ENCODE measurements around the gene KLRK1.
"Not testable (repeated sequence)": the region's sequence is repeated elsewhere in the genome, so short reads cannot be mapped to it uniquely, and the experiment has no call there.

The KLRK1 gene

DNA sequence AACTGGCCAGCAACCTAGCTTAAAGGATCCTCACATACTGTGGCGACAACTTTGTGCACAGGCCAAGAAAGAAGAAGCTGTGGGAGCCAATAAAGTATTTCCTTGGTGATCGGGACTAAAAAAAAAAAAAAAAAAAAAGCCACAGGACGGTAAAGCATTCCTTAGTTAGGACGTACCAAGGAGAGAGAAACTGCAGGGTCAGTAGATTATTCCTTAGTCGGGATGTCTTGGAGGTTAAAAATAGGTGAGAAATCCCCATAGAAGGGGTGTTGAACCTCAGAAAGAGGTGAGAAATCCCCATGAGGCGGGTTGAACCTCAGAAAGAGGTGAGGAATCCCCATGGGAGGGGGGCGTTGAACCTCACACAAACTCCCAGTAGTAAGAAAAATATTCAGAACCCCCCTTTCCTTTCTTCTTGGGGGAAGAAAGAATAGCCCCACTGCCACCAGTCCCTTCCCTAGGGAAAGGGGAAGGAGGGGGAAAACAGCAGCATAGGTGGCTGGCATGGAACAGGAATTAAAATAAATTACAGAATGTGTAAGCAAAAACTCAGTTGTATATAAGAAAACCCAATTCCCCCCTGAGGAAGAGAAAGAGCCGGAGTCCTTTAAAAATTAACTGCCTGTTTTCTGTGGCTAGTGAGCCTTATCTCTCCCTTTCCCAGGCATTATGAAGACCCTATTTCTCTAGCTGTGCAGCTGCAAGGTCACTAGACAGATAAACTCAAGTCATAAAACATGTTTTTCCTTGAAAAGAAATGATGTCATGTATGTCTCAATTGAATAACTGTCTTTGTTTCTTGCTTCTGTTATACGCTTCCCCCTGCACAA, 26.8 kb downstream of the KLRK1 start:
- DNase-seq, result no peak

DNA sequence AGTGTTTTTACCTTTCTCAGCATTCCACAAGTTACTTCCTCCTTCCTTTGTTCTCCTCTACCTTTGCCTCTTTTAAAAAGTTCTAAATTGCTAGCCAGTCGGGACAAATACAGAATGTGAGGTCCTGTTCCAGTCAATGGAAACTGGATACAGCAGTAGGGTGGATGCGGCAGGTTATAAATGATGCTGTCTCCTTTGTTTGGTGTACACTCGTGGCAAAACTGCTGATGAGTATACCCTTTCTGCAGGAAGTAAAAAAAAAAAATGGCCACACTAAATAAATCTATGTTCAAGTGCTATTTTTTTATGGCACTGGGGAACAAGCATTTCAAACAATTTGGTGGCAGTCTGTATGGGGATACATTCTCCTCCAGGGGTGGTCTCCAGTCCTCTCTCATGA, 27.5 kb downstream of the KLRK1 start:
- DNase-seq, result no peak

DNA sequence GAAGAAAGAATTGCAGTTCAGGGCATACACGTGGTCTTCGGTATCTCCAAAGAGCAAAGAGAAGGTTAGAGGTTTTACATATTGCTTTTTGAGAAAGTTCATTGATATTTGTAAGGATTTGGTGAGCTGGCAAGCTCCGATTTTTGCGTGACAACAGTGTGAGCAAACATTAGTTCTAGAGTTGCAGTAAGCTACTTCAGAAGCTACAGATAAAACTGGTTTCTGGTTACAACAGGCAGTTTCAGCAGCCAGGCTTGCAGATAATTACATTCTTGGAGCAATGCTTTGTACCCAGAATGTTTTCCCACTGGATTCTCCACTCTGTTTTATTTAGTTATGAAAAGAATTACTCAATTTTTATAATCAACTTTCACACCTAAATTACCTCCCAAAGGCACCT, 28.2 kb downstream of the KLRK1 start:
- DNase-seq, result no peak

DNA sequence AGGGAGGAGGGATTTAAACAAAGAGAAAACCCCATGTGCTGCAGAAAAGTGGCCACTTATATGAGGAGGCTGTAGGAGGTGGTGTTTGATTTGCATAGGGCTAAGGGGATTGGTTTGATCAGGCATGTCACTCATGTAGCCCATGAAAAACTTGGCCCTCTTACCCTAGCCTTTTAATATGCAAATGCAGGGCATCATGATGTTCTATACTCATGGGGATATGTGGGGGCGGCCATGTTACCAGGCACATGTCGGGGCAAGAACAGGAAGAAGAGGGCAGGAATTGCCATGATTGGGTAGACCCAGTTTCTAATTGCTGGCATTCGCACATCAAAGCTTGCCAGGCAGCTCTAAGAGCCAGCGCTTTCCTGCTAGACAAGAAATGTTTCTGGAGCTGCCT, 28.8 kb downstream of the KLRK1 start:
- DNase-seq, result no peak

DNA sequence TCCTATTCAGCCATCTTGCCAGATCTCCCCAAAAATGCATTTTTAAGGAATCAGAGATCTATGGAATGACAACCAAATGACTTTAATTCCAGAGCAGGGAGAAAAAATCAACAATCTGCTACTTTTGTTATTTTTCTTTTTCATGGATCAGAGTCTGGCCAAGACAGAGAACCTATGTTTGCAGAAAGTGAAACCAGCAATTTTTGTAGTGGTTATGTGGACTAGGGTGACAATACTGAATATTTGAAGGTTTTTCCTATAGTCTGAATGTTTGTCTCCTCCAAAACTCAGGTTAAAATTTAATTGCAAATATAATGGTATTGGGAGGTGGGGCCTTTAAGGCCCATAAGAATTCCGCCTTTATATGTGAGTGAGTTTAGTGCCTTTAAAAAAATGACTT, 30.9 kb downstream of the KLRK1 start:
- DNase-seq, result no peak

DNA sequence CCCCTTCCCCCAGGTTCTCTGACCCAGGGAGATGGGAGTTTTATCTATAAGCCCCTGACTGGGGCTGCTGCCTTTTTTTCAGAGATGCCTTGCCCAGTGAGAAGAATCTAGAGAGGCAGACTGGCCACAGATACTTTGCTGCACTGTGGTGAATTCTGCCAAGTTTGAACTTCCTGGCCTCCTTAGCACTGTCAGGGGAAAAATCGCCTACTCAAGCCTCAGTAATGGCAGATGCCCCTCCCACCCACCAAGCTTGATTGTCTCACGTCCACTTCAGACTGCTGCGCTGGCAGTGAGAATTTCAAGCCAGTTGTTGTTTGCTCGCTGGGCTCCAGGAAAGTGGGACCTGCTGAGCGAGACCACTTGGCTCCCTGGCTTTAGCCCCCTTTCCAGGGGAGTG, 31.7 kb downstream of the KLRK1 start:
- no peak for DNase-seq

DNA sequence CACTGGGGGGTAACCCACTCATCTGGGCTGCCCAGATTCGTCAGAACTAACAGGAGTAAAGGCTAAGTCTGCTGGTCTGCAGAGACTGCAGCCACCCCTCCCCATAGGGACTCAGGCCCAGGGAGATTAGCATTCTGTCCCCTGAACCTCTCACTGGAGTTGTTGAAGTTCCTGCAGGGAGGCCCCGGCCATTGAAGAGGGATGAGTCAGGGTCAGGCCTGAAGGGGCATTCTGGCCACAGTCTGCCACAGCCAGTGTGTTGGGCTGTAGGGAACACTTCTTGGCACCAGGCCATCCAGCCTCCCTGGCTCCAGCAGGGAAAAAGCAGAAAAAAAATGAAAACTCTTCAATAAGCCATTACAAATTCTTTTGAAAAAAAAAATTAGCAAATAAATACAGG, 35.3 kb downstream of the KLRK1 start:
- no peak for DNase-seq

DNA sequence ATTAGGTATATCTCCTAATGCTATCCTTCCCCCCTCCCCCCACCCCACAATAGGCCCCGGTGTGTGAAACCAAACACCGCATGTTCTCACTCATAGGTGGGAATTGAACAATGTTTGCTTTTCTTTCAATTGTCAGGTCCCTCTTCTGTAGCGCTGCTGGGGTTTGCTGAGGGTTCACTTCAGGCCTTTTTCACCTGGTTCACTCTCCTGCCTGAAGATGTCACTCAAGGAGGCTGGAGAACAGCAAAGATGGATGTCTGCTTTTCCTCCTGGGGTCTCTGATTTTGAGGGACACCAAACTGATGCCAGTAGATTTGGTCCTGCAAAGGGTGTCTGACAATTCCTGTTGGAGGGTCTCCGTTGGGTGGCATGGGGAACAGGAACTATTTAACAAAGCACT, 35.8 kb downstream of the KLRK1 start:
- DNase-seq, result no peak

DNA sequence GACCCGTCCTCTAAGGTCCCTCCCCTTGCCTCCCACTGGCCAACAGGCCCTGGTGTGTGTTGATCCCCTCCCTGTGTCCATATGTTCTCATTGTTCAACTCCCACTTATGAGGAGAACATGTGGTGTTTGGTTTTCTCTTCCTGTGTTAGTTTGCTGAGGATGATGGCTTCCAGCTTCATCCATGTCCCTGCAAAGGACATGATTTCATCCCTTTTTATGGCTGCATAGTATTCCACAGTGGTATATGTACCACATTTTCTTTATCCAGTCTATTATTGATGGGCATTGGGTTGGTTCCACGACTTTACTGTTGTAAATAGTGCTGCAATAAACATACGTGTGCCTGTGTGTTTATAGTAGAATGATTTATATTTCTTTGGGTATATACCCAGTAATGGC, 38.4 kb downstream of the KLRK1 start:
- not testable (repeated sequence) for DNase-seq

DNA sequence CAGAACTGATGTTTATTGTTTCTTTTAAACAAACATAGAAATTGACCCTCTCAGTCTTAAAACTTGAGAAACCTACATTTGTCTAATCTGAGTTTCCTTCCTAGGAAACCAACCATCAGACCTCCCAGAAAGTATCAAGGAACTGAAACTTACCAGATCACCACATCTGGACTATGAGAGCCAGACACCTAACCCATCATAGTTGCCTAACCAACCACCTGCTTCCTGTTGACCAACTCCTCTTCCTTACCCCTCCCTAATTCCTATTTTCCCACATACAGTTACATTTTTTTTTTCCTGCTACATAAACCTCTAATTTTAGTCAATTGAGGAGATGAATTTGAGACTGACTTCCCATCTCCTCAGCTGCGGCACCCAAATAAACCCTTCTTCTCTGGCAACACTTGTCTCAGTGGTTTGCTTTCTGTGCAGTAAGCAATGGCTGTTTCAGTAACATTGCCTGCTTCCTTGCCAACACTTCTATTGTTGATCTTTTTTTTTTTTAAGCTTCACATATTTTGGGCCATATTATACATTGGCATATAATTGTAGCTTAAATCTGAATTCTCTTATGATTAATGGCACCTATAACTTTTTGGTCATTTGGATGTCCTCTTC, 47.8 kb downstream of the KLRK1 start:
- no peak for DNase-seq

DNA sequence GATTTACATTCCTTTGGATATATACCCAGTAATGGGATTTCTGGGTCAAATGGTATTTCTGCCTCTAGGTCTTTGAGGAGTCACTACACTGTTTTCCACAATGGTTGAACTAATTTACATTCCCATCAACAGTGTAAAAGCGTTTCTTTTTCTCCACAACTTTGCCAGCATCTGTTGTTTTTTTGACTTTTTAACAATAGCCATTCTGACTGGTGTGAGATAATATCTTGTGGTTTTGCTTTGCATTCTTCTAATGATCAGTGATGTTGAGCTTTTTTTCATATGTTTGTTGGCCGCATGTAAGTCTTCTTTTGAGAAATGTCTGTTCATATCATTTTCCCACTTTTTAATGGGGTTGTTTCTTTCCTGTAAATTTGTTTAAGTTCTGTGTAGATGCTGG, 48.9 kb downstream of the KLRK1 start:
- not testable (repeated sequence) for DNase-seq

DNA sequence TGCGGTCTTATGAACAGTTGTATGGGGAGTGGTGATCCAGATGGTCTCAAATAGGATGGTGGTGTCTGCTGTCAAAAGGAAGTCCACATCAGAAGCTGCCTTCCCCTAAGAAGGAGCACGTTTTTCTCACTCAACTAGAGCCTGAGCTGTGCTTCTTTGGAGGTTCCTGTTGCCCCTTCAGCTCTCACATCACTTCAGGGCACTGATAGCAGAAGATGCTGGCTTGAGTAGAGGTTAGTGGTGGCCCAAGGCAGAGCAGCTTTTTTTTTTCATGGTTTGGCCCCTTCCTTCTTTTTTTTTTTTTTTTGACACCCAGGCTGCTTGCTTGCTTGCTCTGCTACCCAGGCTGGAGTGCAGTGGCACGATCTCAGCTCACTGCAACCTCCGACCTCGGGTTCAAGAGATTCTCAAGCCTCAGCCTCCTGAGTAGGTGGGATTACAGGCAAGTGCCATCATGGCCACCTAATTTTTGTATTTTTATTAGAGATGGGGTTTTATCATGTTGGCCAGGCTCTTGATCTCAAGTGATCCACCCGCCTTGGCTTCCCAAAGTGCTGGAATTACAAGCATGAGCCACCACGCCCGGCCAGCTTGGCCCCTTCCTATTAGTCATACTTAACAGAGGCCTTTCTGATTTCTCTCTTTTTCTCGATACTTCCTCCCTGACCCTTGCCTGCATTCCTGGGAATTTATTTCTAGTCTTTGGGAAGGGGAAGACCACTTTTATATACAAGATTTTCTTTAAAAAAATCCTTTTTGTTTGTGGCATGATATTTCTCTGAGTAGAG, 50.6 kb downstream of the KLRK1 start:
- DNase-seq, result no peak

DNA sequence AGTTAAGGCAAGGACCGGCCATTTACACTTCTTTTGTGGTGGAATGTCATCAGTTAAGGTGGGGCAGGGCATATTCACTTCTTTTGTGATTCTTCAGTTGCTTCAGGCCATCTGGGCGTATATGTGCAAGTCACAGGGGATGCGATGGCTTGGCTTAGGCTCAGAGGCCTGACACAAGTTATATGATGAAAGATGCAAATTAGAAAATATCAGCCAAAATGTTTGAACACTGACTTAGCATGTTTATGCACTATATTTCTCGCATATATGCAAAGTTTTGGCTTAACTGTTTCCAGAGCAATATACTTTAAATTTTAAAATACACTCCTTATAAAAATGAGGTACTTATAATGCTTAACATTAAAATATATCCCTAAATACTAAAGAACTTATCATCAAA, 51.4 kb downstream of the KLRK1 start:
- DNase-seq, result not testable (repeated sequence)

DNA sequence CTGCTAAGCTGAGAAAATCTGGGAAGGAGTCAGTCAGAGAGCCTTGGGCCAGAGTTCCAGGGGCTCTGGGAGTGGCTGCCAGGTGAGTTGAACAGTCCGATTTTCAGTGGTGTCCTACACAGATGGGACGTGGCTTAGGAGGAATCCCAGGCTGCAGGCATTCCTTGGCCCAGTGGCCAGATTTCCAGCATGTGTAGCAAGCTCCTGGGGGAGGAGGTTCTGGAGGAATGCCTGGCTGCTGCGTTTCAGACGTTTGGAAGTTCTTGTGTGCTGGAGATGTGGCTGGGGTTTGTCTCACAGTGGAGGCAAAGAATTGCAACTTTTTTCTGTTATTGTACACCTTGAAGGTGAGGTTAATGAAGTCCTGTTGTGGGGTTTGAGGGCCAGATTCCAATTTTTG, 53.6 kb downstream of the KLRK1 start:
- DNase-seq, result not testable (repeated sequence)

DNA sequence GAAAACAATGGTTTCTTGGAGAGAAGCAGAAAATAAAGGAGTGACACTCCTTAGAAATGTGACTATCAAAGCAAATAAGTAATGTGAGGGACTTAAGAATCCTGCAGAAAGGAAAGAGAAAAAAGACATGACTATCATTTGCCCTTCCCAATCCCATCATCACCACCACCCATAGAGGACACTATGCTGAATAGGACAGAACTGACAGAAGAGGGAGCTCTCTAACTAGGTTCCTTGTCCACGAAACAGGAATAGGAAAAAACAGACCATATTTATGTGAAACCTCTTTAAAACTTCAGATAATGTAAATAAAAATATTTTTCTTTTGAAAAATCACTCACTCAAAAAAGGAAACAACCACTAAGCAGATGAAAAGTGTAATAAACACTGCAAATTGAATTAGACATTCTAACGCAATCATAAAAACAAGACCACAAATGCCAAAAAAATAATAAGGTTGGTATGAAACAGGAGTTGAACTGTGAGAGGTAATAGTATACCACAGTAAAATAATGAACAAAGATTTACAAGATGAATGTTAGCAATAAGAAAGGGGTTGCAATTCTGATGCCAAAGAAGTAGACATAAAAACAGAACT, 58.1 kb downstream of the KLRK1 start:
- peak; percentile 23 to 65 for DNase-seq

DNA sequence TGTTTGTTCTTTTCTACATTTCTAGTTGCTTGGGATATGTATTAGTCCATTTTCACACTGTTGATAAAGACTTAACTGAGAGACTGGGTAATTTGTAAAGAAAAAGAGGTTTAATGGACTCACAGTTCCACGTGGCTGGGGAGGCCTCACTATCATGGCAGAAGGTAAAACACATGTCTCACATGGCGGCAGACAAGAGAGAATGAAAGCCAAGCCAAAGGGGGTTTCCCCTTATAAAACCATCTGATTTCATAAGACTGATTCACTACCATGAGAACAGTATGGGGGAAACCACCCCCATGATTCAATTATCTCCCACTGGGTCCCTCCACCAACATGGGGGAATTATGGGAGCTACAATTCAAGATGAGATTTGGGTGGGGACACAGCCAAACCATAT, 61.1 kb downstream of the KLRK1 start:
- DNase-seq, result peak; percentile 8 to 23
